ENCODE results near the gene C4B. TPM values are rescaled to one million over a fixed set of nuclear protein-coding genes. Genes with fewer than 3 reads are reported as not detected.

Gene C4B

DNA sequence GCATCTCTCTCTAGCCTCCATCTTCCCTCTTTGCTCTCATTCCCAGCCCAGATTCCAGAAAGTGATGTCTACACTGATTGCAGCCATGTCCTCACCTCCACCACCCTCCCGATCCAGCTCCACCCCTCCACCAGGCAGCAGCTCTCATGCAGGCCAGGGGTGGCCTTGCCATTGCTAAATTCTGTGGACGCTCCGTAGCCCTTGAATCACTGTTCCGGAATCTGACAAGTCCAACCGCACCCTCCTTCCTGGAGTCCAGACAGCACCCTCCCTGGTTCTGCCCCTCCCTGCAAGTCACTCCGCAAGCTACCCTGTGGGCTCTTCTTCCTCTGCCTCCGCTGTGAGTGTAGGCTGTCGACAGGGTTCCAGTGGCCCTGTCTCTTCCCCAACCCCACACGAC lies 68.3 kb downstream of the C4B start:
- no peak for DNase-seq (ENCODE audit: low spot score)
- no peak overlapping the region for H2AFZ ChIP-seq (ENCODE audit: low read length)
- H3K23ac ChIP-seq (ENCODE audit: low read depth, low read length, poor library complexity), result peak overlapping the region; percentile 48
- no peak overlapping the region for H3K14ac ChIP-seq (ENCODE audit: low read length)
- H3K27ac ChIP-seq (replicated peaks; ENCODE audit: low read length), result no peak overlapping the region
- no peak overlapping the region for H2AK5ac ChIP-seq (ENCODE audit: low read depth, low read length)
- H2BK12ac ChIP-seq (ENCODE audit: low read length), result no peak overlapping the region
- peak overlapping the region; percentile 3 for H3K18ac ChIP-seq (ENCODE audit: low read length)
- H3K9me3 ChIP-seq (replicated peaks in 1 of 2; ENCODE audit: control insufficient read depth in 2 of 2, insufficient read depth in 1 of 2, low read depth in 1 of 2, low read length in 2 of 2), result no peaks in the 10 kb centered on the region
- no peaks in the 10 kb centered on the region for H3K79me1 ChIP-seq (ENCODE audit: low read depth, low read length)
- no peak overlapping the region for H3K4me3 ChIP-seq (ENCODE audit: low read length in 2 of 2)
- H3K4me2 ChIP-seq (ENCODE audit: insufficient read depth, low read length, poor library complexity, severe bottlenecking), result no peak overlapping the region
- peaks cover 0 to 40% (median 8%) of the 10 kb centered on the region in 3 experiments for H3K27me3 ChIP-seq (ENCODE audit: control insufficient read depth in 3 of 3, insufficient read depth in 3 of 3, low read depth in 1 of 3, low read length in 3 of 3)
- peak overlapping the region; percentile 7 for H4K8ac ChIP-seq (ENCODE audit: low read depth, low read length)
- peaks cover 0 to 4% of the 10 kb centered on the region in 2 donors for H3K4me1 ChIP-seq (ENCODE audit: control insufficient read depth in 2 of 2, insufficient read depth in 1 of 2, low read depth in 1 of 2, low read length in 2 of 2)
- H3K4ac ChIP-seq (ENCODE audit: low read length), result no peak overlapping the region
- H2BK15ac ChIP-seq (ENCODE audit: low read length), result no peak overlapping the region
- no peaks in the 10 kb centered on the region for H3K36me3 ChIP-seq (replicated peaks in 1 of 2; ENCODE audit: control insufficient read depth in 2 of 2, insufficient read depth in 2 of 2, low read length in 2 of 2)
- no peak overlapping the region for H4K91ac ChIP-seq (ENCODE audit: low read depth, low read length, poor library complexity)
- H3K9ac ChIP-seq (ENCODE audit: low read depth, low read length, poor library complexity), result no peak overlapping the region
- H2BK5ac ChIP-seq (ENCODE audit: low read length), result no peak overlapping the region
- WGBS, 2 donors (ENCODE audit: extremely low coverage in 2 of 2, insufficient read length in 2 of 2, insufficient replicate concordance in 1 of 2), result no CpG with 5 or more reads among the region's 9 CpGs
- no peak overlapping the region for H2BK120ac ChIP-seq (ENCODE audit: low read depth, low read length)

- Histone ChIP-seq H3K27me3 (ENCODE audit: control insufficient read depth in 3 of 3, insufficient read depth in 3 of 3, low read depth in 1 of 3, low read length in 3 of 3) (peaks cover 0 to 51% (median 8%) of the 10 kb centered on the region in 3 experiments), H4K8ac (ENCODE audit: low read depth, low read length) (no peak overlapping the region), H3K9me3 (replicated peaks in 1 of 2; ENCODE audit: control insufficient read depth in 2 of 2, insufficient read depth in 1 of 2, low read depth in 1 of 2, low read length in 2 of 2) (no peaks in the 10 kb centered on the region), H3K9ac (ENCODE audit: low read depth, low read length, poor library complexity) (peak overlapping the region; percentile 30), H2BK120ac (ENCODE audit: low read depth, low read length) (no peak overlapping the region), H2BK5ac (ENCODE audit: low read length) (no peak overlapping the region), H3K27ac (replicated peaks; ENCODE audit: low read length) (no peak overlapping the region), H2BK12ac (ENCODE audit: low read length) (peak overlapping the region; percentile 60), H3K4ac (ENCODE audit: low read length) (no peak overlapping the region), H2BK15ac (ENCODE audit: low read length) (no peak overlapping the region), H4K91ac (ENCODE audit: low read depth, low read length, poor library complexity) (no peak overlapping the region), H2AK5ac (ENCODE audit: low read depth, low read length) (peak overlapping the region; percentile 22), H3K18ac (ENCODE audit: low read length) (no peak overlapping the region), H3K4me2 (ENCODE audit: insufficient read depth, low read length, poor library complexity, severe bottlenecking) (no peak overlapping the region), H3K14ac (ENCODE audit: low read length) (no peak overlapping the region), H3K79me1 (ENCODE audit: low read depth, low read length) (no peaks in the 10 kb centered on the region), H3K4me1 (ENCODE audit: control insufficient read depth in 2 of 2, insufficient read depth in 1 of 2, low read depth in 1 of 2, low read length in 2 of 2) (peaks cover 0 to 4% of the 10 kb centered on the region in 2 donors), H3K36me3 (replicated peaks in 1 of 2; ENCODE audit: control insufficient read depth in 2 of 2, insufficient read depth in 2 of 2, low read length in 2 of 2) (no peaks in the 10 kb centered on the region), H3K23ac (ENCODE audit: low read depth, low read length, poor library complexity) (no peak overlapping the region), H3K4me3 (ENCODE audit: low read length in 2 of 2) (no peak overlapping the region), H2AFZ (ENCODE audit: low read length) (no peak overlapping the region)
- DNase-seq (ENCODE audit: low spot score), result no peak
- WGBS, 2 donors (ENCODE audit: extremely low coverage in 2 of 2, insufficient read length in 2 of 2, insufficient replicate concordance in 1 of 2), result no CpG with 5 or more reads among the region's 22 CpGs
Measured at GRCh38 chr6:32083812-32084768, 69.5 kb downstream of the C4B start.

DNA sequence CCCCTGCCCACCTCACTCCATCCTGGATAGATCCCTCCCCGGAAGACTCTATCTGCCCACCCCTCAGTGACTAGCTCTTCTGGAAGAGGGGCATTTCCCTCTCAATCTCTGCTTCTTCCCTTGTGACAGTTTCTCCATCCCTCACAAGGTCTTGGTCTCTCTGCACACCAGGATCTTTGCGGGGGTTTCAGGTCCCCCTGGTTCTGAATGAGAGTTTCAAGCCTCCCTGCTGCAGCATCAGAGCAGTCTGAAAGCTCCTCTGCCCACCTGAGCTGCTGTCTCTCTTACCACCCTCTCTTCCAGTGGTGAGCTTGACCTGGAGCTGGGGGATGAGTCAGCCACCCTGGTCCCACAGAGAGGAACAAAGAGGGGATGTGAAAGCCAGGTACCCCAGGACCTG lies 70.2 kb downstream of the C4B start:
- Histone ChIP-seq H3K18ac (ENCODE audit: low read length) (no peak overlapping the region), H3K4me1 (ENCODE audit: control insufficient read depth in 2 of 2, insufficient read depth in 1 of 2, low read depth in 1 of 2, low read length in 2 of 2) (peaks cover 0 to 3% of the 10 kb centered on the region in 2 donors), H3K36me3 (replicated peaks in 1 of 2; ENCODE audit: control insufficient read depth in 2 of 2, insufficient read depth in 2 of 2, low read length in 2 of 2) (no peaks in the 10 kb centered on the region), H4K91ac (ENCODE audit: low read depth, low read length, poor library complexity) (no peak overlapping the region), H3K23ac (ENCODE audit: low read depth, low read length, poor library complexity) (no peak overlapping the region), H2BK15ac (ENCODE audit: low read length) (no peak overlapping the region), H4K8ac (ENCODE audit: low read depth, low read length) (no peak overlapping the region), H3K27me3 (ENCODE audit: control insufficient read depth in 3 of 3, insufficient read depth in 3 of 3, low read depth in 1 of 3, low read length in 3 of 3) (peaks cover 0 to 58% (median 8%) of the 10 kb centered on the region in 3 experiments), H3K4me3 (ENCODE audit: low read length in 2 of 2) (no peak overlapping the region), H2BK5ac (ENCODE audit: low read length) (no peak overlapping the region), H3K4ac (ENCODE audit: low read length) (no peak overlapping the region), H3K79me1 (ENCODE audit: low read depth, low read length) (no peaks in the 10 kb centered on the region), H2BK12ac (ENCODE audit: low read length) (no peak overlapping the region), H2AFZ (ENCODE audit: low read length) (no peak overlapping the region), H2AK5ac (ENCODE audit: low read depth, low read length) (peak overlapping the region; percentile 22), H3K14ac (ENCODE audit: low read length) (no peak overlapping the region), H3K9ac (ENCODE audit: low read depth, low read length, poor library complexity) (no peak overlapping the region), H3K4me2 (ENCODE audit: insufficient read depth, low read length, poor library complexity, severe bottlenecking) (no peak overlapping the region), H3K27ac (replicated peaks; ENCODE audit: low read length) (no peak overlapping the region), H3K9me3 (replicated peaks in 1 of 2; ENCODE audit: control insufficient read depth in 2 of 2, insufficient read depth in 1 of 2, low read depth in 1 of 2, low read length in 2 of 2) (no peaks in the 10 kb centered on the region), H2BK120ac (ENCODE audit: low read depth, low read length) (no peak overlapping the region)
- DNase-seq (ENCODE audit: low spot score), result no peak
- WGBS, 2 donors (ENCODE audit: extremely low coverage in 2 of 2, insufficient read length in 2 of 2, insufficient replicate concordance in 1 of 2), result no CpG with 5 or more reads among the region's 2 CpGs

Small RNA genes within 50 kb of the gene (small RNA-seq; reads per million reads assigned to genes)
- not detected for gene RNA5SP206 (ENCODE audit: insufficient read depth)
